Measurements from ENCODE around the gene SPNS2.

Gene SPNS2

GRCh38 chr17:4587195-4587594 lies 88.5 kb downstream of the SPNS2 start:
- no peak for DNase-seq (ENCODE audit: low spot score)

- DNase-seq (ENCODE audit: low spot score): peak; percentile 98
Observed at GRCh38 chr17:4587803-4588202, 89.1 kb downstream of the SPNS2 start.

- DNase-seq (ENCODE audit: low spot score): no peak
Observed at GRCh38 chr17:4588391-4588790, 89.7 kb downstream of the SPNS2 start.

All from SK-N-DZ (cell line).